ENCODE measurements around the gene ANAPC1. TPM values are rescaled to one million over a fixed set of nuclear protein-coding genes. Genes with fewer than 3 reads are reported as not detected.

The ANAPC1 gene
- total and polyA plus RNA-seq, 9 of the 15 experiments (the other 6 are each of a cell fraction or from before 2014, with no cell fraction given) = 14.0 to 126 (median 78.2) TPM

- TF ChIP-seq HSF4 (CRISPR knock-in tag; IDR thresholded peaks at IDR 0.05; ENCODE audit: borderline replicate concordance) (no peak), HMG20A (CRISPR knock-in tag; conservative IDR thresholded peaks at IDR 0.05) (no peak), PCBP1 (IDR thresholded peaks at IDR 0.05; ENCODE audit: low read depth, low read length, poor library complexity, severe bottlenecking) (no peak), SNIP1 (IDR thresholded peaks at IDR 0.05; ENCODE audit: low read depth) (no peak), RHOXF2B (CRISPR knock-in tag; conservative IDR thresholded peaks at IDR 0.05) (no peak), DMBX1 (CRISPR knock-in tag; IDR thresholded peaks at IDR 0.05; ENCODE audit: borderline replicate concordance) (no peak), U2AF2 (optimal IDR thresholded peaks at IDR 0.05; ENCODE audit: low read depth, low read length) (no peak), BCOR (IDR thresholded peaks at IDR 0.05) (no peak), ZNF589 (CRISPR knock-in tag; IDR thresholded peaks at IDR 0.05; ENCODE audit: low read depth) (no peak), ZBTB49 (CRISPR knock-in tag; IDR thresholded peaks at IDR 0.05; ENCODE audit: borderline replicate concordance) (no peak), ZNF655 (CRISPR knock-in tag; IDR thresholded peaks at IDR 0.05) (no peak), ZNF699 (CRISPR knock-in tag; IDR thresholded peaks at IDR 0.05; ENCODE audit: insufficient replicate concordance) (no peak), MYC (IDR thresholded peaks at IDR 0.05; ENCODE audit: low read depth, low read length) (peak; percentile 88), MYC (CRISPR knock-in tag; IDR thresholded peaks at IDR 0.05; ENCODE audit: borderline replicate concordance, low read depth) (peak; percentile 53; the same call in 1 of the 2 replicates), ZBTB8A (IDR thresholded peaks at IDR 0.05; ENCODE audit: partially characterized antibody) (no peak), ZNF41 (CRISPR knock-in tag; conservative IDR thresholded peaks at IDR 0.05) (no peak), PHF20 (IDR thresholded peaks at IDR 0.05; ENCODE audit: partially characterized antibody) (peak; percentile 87), NFATC3 (IDR thresholded peaks at IDR 0.05) (0 out of 2 replicates have a peak, but pooled peaks have one; percentile 51), E2F5 (CRISPR knock-in tag; IDR thresholded peaks at IDR 0.05) (no peak), GABPB2 (CRISPR knock-in tag; conservative IDR thresholded peaks at IDR 0.05) (no peak), ZNF23 (CRISPR knock-in tag; IDR thresholded peaks at IDR 0.05) (no peak), RFX7 (CRISPR knock-in tag; IDR thresholded peaks at IDR 0.05) (no peak), RB1 (IDR thresholded peaks at IDR 0.05; ENCODE audit: low read depth) (0 out of 2 replicates have a peak, but pooled peaks have one; percentile 36)
Measured at GRCh38 chr2:111883661-111884591, at the start of gene ANAPC1 (continued).

Measured in K562 (cell line).